Measurements from ENCODE around the gene TEX29. TPM values are rescaled to one million over a fixed set of nuclear protein-coding genes. Genes with fewer than 3 reads are reported as not detected.

The TEX29 gene
- total RNA-seq, 1 experiment from 2014 or later = 0.33 TPM

- Histone ChIP-seq H3K56ac (ENCODE audit: insufficient read length, low read depth, low read length) (no peak overlapping the region), H3K27me3 (ENCODE audit: insufficient read depth, low read length) (no peaks in the 10 kb centered on the region), H3K79me2 (ENCODE audit: insufficient read depth, low read length) (no peaks in the 10 kb centered on the region), H2AFZ (ENCODE audit: low read length) (no peak overlapping the region), H3K4ac (ENCODE audit: low read depth, low read length) (no peak overlapping the region), H3K9me3 (ENCODE audit: control insufficient read depth, low read depth, low read length) (no peaks in the 10 kb centered on the region), H3K18ac (ENCODE audit: insufficient read length, low read depth, low read length) (no peak overlapping the region), H2BK5ac (ENCODE audit: insufficient read length, low read length) (no peak overlapping the region), H3K4me1 (ENCODE audit: insufficient read depth, low read length) (peaks cover 3% of the 10 kb centered on the region; the same call in 1 of the 2 replicates), H2BK120ac (ENCODE audit: low read depth, low read length, poor library complexity, severe bottlenecking) (no peak overlapping the region), H2BK12ac (ENCODE audit: insufficient read length, low read depth, low read length) (no peak overlapping the region), H4K8ac (replicated peaks; ENCODE audit: insufficient read length, low read depth, low read length) (no peak overlapping the region), H3T11ph (ENCODE audit: low read length) (no peak overlapping the region), H3K23me2 (ENCODE audit: insufficient read length, low read depth, low read length, poor library complexity, severe bottlenecking) (no peaks in the 10 kb centered on the region), H4K91ac (ENCODE audit: insufficient read length, low read depth, low read length) (no peak overlapping the region), H3K23ac (ENCODE audit: insufficient read length, low read depth, low read length) (no peak overlapping the region), H2BK20ac (ENCODE audit: low read depth, low read length, poor library complexity, severe bottlenecking) (no peak overlapping the region), H3K79me1 (ENCODE audit: insufficient read depth, low read depth, low read length, poor library complexity, severe bottlenecking) (no peaks in the 10 kb centered on the region), H3K14ac (ENCODE audit: insufficient read depth, low read length) (no peak overlapping the region), H3K4me2 (ENCODE audit: insufficient read depth, insufficient read length, low read length) (no peak overlapping the region), H2BK15ac (ENCODE audit: low read depth, low read length) (no peak overlapping the region), H3K27ac (ENCODE audit: insufficient read length, low read depth, low read length) (no peak overlapping the region), H3K9ac (ENCODE audit: extremely low read depth, insufficient read length, low read length) (no peak overlapping the region), H4K5ac (ENCODE audit: insufficient read length, low read depth, low read length) (no peak overlapping the region), H2AK5ac (ENCODE audit: insufficient read length, low read length) (no peak overlapping the region), H4K20me1 (ENCODE audit: control insufficient read depth, insufficient read depth, insufficient read length) (no peaks in the 10 kb centered on the region)
- no peak for DNase-seq
- no peak for TF ChIP-seq CTCF (conservative IDR thresholded peaks at IDR 0.05)
- no peaks in the 10 kb centered on the region for H3K36me3 Mint-ChIP-seq (ENCODE audit: insufficient read depth in 1 of 3, low read depth in 3 of 3)
- peaks cover 12 to 17% of the 10 kb centered on the region in 2 experiments for H3K4me1 Mint-ChIP-seq
- no peak overlapping the region for H3K27ac Mint-ChIP-seq
- H3K9me3 Mint-ChIP-seq = no peaks in the 10 kb centered on the region
- no peak overlapping the region for H3K4me3 Mint-ChIP-seq
- H3K27me3 Mint-ChIP-seq (ENCODE audit: low read depth) = peaks cover 8% of the 10 kb centered on the region
- WGBS (ENCODE audit: extremely low coverage, insufficient read length, low lambda C conversion rate) = no CpG with 5 or more reads among the region's 12 CpGs
These were observed 42.7 kb downstream of the TEX29 start for GRCh38 chr13:111363121-111363520.
